ENCODE results near the gene ZBTB7B. TPM values are rescaled to one million over a fixed set of nuclear protein-coding genes. Genes with fewer than 3 reads are reported as not detected.

ZBTB7B gene
- total RNA-seq, 4 donors from 2014 or later = 101 to 220 (median 113) TPM

DNA sequence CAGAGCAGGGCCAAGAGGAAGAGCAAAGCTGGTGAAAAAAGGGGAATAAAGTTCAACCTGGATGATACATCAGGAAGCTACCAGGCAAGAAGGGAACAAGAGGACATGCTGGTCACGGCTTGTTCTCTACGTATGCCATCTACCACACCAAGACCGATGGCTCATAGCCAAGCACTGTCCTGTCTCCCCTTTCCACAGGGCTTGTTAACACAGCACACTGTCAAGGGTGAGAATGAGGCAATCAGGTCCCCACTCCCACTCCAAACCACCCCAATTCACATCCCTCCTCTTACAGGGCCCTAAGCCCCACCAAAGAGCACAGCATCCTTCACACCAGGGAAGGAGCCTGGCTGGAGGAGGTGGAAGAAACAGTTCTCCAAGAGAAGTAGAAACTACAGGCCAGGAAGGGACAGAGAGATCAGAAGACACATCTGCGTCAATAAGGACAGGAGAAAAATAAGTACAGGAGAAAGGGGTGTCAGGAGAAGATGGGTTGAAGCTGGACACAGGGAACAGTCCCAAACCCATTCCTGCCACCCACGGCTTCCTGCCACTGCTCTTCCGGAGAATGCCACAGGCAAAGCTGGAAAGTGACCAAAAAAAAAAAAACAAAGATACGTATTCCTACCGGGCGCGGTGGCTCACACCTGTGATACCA, 31.1 kb upstream of the ZBTB7B start:
- intact Hi-C loops (cut with DNase I) = no loop called here
- no peaks in the 10 kb centered on the region for H3K9me3 ChIP-seq
- H3K4me3 ChIP-seq = peak overlapping the region in 3 of 4 donors; percentile 41 to 79 (median 46)
- no peak for TF ChIP-seq CTCF (IDR thresholded peaks at IDR 0.05)
- no peak for TF ChIP-seq POLR2A (IDR thresholded peaks at IDR 0.05)
- DNase-seq = no peak
- H3K4me1 ChIP-seq = peaks cover 47 to 84% (median 57%) of the 10 kb centered on the region in 3 donors
- H3K27me3 ChIP-seq = no peaks in the 10 kb centered on the region
- WGBS, 2 donors = 26 to 37% methylated on average over 10 of the region's 10 CpGs
- H3K27ac ChIP-seq = peak overlapping the region; percentile 96 to 99 (median 98)
- peaks cover 0 to 36% (median 13%) of the 10 kb centered on the region in 3 donors for H3K36me3 ChIP-seq

- DNase-seq = no peak
- 34 to 41% methylated on average over 3 of the region's 3 CpGs for WGBS, 2 donors
- H3K27ac ChIP-seq = peak overlapping the region; percentile 96 to 99 (median 98)
- H3K27me3 ChIP-seq = no peaks in the 10 kb centered on the region
- intact Hi-C loops (cut with DNase I) = no loop called here
- peaks cover 0 to 29% (median 8%) of the 10 kb centered on the region in 3 donors for H3K36me3 ChIP-seq
- peaks cover 47 to 85% (median 62%) of the 10 kb centered on the region in 3 donors for H3K4me1 ChIP-seq
- TF ChIP-seq POLR2A (IDR thresholded peaks at IDR 0.05) (no peak), CTCF (IDR thresholded peaks at IDR 0.05) (no peak)
- peak overlapping the region in 3 of 4 donors; percentile 46 to 79 (median 68) for H3K4me3 ChIP-seq
- H3K9me3 ChIP-seq = no peaks in the 10 kb centered on the region
Measured at GRCh38 chr1:154972213-154972516, 30.4 kb upstream of the ZBTB7B start.

- no peak for DNase-seq
- TF ChIP-seq CTCF (IDR thresholded peaks at IDR 0.05) (no peak), POLR2A (IDR thresholded peaks at IDR 0.05) (peak in 1 of 4 donors; percentile 41)
- WGBS, 2 donors = 18 to 21% methylated on average over 15 to 18 of the region's 18 CpGs
- Histone ChIP-seq H3K36me3 (peaks cover 0 to 24% (median 8%) of the 10 kb centered on the region in 3 donors), H3K4me1 (peaks cover 47 to 82% (median 59%) of the 10 kb centered on the region in 3 donors), H3K27me3 (no peaks in the 10 kb centered on the region), H3K27ac (peak overlapping the region; percentile 96 to 99 (median 98)), H3K4me3 (peak overlapping the region in 3 of 4 donors; percentile 60 to 79 (median 68)), H3K9me3 (no peaks in the 10 kb centered on the region)
- intact Hi-C loops (cut with DNase I) = no loop called here
Measured at GRCh38 chr1:154972517-154973343, 29.9 kb upstream of the ZBTB7B start.

GRCh38 chr1:154973344-154974101, 29.1 kb upstream of the ZBTB7B start:
- Histone ChIP-seq H3K36me3 (peaks cover 0 to 24% (median 2%) of the 10 kb centered on the region in 3 donors), H3K4me1 (peaks cover 46 to 74% (median 53%) of the 10 kb centered on the region in 3 donors), H3K27ac (peak overlapping the region; percentile 96 to 99 (median 98)), H3K27me3 (no peaks in the 10 kb centered on the region), H3K9me3 (no peaks in the 10 kb centered on the region), H3K4me3 (peak overlapping the region; percentile 53 to 79 (median 64))
- intact Hi-C loops (cut with DNase I) = no loop called here
- DNase-seq = peak; percentile 85
- TF ChIP-seq POLR2A (IDR thresholded peaks at IDR 0.05) = peak in 3 of 4 donors; percentile 9 to 83 (median 45)
- TF ChIP-seq CTCF (IDR thresholded peaks at IDR 0.05) = peak in 1 of 6 experiments; percentile 11
- WGBS, 2 donors = 1 to 6% methylated on average over 31 to 37 of the region's 37 CpGs

Measured in esophagus squamous epithelium (tissue), 5 donors.